ENCODE data around the gene KCNJ12.

KCNJ12 gene

GRCh38 chr17:21368545-21369246 is 7.5 kb upstream of the KCNJ12 start:
- DNase-seq, result no peak

- no peak for DNase-seq
Measured at GRCh38 chr17:21369395-21369794, 6.8 kb upstream of the KCNJ12 start.

DNA sequence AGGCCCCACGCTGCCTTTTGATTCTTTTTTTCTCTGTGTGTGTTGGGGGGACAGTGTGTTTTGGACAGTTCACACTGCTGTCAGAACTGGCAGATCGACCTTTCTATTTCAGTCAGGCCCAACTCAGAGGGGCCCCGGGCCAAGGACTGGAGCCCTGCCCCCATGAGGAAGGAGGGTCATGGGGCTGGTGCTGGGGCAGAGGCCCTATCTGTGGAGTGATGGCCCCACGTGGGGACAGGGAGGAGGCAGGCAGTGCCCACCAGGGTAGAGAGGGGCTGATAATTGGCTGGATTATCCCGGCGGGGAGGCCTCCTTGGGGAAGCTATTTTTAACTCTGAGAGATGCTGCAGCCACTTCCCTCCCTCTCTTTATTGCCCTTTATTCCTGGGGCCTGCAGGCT is 5.7 kb upstream of the KCNJ12 start:
- no peak for DNase-seq

- no peak for DNase-seq
Measured at GRCh38 chr17:21371511-21372081, 4.6 kb upstream of the KCNJ12 start.

DNA sequence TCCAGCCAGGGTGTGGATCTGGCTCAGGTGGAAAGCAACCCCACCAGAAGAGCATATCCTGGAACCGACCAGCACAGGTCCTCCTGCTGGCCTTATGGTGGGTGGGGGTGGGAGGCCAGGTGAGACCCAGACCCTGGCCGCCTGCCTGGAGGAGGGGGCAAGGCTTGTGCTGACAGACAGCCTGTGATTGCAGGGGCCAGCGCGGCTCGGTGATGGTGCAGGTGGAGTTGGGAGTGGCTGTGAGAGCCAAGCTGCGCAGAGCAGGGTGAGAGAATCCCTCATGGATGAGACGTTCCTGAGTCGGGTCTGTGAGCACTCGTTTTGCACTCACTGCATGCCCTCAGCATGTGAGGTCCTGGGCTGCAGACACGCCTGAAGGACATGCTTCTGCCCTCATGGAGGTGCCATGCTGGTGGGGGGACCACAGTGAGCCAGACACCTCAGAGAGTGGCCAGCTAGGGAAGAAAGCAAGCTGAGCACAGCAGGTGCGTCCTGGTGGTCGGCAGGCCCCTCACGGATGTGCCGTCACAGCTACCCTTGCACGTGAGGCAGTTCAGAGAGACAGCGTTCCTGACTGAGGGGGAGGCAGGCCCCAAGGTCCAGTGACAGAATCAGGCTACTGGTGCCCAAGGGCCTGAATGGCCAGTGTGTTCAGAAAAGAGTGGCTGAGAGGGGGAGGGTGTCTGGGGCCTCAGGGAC is 3.8 kb upstream of the KCNJ12 start:
- no peak for DNase-seq

DNA sequence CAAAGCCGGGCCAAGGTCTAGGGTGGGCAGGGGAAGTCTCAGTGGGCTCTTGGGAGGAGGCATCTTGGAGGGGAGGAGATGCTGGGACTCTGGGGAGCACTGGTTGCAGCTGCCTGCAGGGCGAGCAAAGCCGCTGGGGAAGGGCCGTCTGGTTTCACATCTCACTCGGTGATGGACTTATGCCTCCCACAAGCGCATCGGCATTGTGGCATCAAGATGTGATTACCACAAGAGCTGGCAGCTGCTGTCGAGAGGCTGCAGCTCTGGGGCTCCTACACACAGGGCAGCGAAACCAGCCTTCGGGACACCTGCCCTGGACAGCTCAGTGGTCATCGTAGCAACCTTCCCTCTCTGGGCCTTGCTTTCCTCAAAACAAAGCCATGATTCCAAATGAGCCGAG is 3.1 kb upstream of the KCNJ12 start:
- no peak for DNase-seq

DNA sequence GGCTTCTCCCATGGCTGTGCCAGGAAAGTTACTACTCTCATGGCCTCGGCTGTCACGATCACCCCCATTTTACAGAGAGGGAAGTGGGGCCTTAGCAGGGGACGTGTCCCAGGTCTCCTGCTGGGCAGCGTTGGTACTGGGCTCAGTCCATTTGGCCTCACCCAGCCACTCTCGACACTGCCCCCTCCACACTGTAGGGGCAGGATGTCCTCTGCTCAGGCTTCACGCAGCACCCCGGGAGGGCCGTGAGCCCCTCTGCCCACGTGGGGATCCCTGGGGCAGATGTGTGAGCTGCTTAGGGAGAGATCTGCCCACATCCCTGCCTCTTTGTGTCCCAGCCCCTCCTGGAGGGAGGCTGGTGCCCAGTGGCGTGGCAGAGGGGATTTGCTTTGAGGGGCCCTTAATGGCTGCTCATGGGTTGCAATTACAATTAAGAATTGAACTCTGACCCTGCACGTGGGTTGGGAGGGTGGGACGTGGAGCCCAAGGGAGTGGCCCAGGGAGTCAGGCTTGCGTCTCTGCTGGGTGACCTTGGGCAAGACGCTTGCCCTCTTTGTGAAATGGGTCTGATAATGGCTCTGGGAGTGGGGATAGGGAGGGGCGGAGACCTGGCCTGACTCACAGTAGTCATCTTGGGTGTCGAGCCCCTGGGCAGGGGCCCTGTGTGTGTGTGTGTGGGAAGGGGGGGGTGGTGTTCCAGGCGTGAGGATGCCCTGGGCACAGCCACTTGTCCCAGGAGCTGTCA is 2.3 kb upstream of the KCNJ12 start:
- no peak for DNase-seq

DNA sequence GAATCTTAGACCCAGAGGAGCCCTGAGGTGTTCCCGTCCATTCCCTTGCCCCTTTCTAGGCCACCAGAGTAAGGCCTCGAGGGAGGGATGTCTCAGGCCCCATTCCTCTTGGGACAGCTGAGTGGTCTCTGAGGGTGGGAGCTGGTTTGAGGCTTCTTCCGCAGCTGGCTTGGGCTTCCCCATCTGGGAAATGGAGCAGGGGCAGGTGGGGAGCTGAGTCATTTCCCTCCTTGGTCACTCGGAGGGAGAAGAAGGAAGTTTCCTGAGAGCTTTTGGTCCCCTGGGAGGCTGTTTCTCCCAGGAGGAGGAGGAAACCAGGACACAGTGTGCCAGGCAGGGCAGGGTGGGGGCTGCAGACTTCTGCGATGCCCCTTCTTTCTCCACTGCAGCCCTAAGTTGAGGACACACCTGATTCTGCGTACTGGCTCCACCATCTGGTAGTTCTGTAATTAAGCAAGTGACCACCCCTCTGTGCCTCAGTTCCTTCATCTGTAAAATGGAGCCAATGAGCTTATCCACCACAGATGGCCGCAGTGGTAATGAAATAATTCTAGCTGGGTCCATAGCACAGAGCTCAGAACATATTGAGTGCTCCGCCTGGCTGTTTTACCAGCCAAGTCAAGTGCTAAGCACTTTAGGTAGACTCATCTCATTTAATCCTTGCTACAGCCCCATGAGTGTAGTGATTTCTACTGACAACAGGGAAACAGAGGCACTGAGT is 1.6 kb upstream of the KCNJ12 start:
- no peak for DNase-seq

- DNase-seq, result no peak
Measured at GRCh38 chr17:21375162-21375560, 996 bp upstream of the KCNJ12 start.

DNA sequence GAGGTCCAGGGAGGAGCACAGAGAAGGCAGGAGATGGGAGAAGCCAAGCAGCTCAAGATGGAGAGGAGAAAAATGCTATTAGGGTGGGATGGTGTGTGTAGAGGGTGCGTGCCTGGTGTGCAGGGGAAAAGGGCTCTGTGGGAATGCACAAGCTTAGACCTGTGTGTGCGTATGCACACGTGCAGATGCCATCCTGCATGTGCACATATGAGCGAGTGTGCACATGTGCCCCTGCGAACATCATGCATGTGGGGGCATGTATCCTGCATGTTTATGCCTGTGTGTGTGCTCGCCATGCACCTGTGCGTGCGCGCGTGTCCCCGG is 438 bp upstream of the KCNJ12 start:
- no peak for DNase-seq

DNA sequence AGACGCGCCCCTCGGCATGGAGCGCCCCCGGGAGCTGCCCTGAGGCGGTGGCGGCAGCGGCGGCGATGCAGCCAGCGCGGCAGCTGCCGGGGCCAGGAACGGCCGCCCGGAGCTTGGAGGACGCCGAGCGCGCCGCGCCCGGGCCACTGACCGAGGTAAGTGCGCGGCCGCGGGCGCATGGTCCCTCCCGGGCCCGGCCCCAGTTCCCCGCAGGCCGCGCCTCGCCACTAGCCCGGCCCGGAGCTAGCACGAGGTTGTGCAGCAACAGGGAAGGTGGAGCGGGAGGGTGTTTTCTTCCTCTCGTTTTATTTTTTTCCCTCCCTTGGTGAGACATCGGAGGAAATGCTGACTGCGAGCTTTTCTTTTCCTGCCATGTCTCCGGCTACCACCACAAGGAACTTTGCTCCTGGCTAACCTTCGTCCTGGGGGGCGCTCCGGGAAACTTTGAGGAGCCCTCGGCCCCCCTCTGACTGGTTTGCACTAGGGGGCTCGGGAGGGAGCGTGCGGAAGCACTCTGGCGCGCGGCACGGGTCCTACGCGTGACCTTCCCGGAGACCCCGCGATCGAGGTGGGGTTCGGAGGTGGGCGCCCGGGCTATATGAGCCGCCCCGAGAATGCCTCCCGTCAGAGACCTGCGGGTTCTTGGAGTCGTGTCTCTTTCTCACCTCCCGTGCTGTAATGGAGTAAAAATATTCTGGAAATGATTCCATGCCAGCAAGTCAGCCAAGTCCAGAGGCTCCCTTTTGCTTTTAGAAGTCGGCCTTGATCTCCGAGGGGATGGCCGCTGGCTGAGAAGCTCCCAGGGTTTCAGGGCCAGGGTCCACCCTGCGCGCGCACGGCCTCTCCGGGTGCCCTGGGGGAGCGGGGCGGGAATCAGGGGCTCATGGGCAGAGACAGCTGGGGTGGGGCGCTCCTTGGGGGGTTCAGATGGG is 868 bp downstream of the KCNJ12 start:
- no peak for DNase-seq

DNA sequence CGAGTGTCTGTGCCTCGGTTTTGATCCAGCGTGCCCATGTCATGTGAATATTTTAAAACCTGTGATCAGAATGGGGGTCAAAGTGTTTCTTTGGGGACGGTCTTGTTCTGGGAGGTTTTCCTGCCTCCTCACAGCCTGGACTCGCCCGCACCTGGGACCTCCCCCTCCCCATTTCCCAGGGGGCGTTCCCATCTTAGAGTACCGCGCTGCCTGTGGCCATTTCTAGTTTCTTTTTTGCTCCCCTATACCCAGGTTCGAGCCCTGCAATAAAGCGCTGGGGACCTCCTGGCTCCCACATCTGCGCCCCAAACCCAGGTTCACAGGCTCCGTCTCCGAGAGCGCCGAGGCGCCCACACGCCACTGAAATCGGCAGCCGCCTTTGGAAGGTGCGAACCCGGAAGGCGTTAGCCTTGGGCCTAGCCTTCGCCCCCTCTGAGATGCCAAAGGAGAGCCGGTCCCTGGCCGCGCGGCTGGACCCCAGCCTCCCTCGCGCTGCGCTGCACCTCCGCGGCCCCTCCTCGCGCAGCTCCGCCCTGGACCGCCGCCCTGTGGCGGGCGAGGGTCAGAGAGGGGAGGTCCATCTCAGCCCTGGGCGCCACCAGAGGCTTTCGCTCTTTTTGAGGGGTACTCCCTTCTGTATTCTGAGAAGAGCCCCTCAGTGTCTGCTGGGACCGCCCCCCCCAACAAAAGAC is 1.7 kb downstream of the KCNJ12 start:
- DNase-seq, result no peak

DNA sequence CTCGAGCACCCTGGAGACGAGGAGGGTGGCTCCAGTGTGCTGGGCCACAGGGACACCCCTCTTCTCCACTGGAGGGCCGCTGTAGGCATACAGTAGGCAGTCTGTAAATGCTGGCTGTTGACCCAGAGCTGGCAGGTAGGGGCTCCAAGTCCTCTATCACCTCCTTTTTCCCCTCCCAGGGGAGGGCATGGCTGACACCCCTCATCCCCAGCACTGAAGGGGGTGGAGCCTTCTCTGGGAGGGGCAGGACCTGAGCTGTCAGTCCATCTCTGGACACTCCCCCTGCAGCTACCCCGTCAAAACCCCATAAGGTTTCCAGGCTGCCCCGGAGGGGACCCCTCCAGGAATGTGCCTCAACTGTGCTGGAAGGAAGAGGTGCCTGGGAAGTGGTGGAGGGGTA is 2.4 kb downstream of the KCNJ12 start:
- DNase-seq, result no peak

GRCh38 chr17:21379080-21379711 is 3.0 kb downstream of the KCNJ12 start:
- DNase-seq, result no peak

- no peak for DNase-seq
Measured at GRCh38 chr17:21380659-21381058, 4.5 kb downstream of the KCNJ12 start.

DNA sequence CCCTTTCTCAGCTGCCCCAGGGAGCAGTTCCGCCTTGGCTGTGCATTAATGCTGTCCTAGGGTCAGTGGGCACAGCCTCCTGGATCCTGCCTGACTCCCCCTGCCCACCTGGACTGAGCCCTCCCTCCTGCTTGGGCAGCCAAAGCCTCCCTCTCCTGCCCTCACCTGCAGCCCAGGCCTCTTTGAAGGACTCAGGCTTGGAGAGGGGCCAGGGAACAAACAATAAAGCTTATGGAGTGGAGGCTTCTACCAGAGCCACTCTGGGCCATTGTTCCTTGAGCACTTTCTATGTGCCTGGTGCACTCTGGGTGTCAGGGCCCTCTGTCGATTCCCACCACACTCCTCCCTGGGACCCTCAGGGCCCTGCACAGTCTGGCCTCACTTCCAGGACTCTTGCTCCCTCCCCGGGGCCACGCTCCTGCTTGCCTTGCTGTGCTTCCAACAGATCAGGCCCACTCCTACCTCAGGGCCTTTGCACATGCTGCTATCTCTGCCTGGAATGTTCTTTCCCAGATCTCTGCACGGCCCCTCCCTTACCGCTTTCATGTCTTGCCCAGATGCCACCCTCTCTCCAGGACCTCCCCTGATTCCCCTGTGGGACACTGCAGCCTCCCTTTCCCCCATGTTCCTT is 5.0 kb downstream of the KCNJ12 start:
- DNase-seq, result no peak

- DNase-seq, result no peak
Measured at GRCh38 chr17:21382560-21383495, 6.7 kb downstream of the KCNJ12 start.

- no peak for DNase-seq
Measured at GRCh38 chr17:21385281-21385845, 9.2 kb downstream of the KCNJ12 start.

DNA sequence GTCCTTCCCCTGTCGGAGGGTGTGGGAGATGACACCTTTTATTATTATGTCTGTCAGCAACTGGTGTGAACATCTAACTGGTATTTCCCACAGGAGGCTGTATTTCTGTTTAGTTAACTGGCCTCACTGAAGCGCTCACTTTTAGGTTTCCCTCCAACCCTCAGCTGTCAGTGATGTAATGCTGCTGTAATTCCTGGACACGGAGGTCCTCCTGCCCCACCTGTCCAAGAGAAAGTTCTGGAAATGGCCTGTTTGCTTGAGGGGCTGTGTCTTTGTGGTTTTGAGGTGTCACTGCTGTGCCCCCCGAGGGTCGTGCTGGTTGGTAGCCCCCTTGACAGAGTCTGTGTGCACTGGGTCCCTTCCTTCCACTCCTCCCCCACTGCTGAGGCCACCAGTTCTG is 11.5 kb downstream of the KCNJ12 start:
- no peak for DNase-seq
